ENCODE results near the gene PTPN23. TPM values are rescaled to one million over a fixed set of nuclear protein-coding genes. Genes with fewer than 3 reads are reported as not detected.

PTPN23 gene
- total and polyA plus RNA-seq, 2 experiments from 2014 or later = 14.3 to 48.8 TPM

- peaks cover 8% of the 10 kb centered on the region for H3K4me1 Mint-ChIP-seq
- Histone ChIP-seq H3K4me3 (no peak overlapping the region), H3K79me2 (replicated peaks; ENCODE audit: insufficient read depth) (no peaks in the 10 kb centered on the region), H2AFZ (no peak overlapping the region), H3K27me3 (ENCODE audit: insufficient read depth) (no peaks in the 10 kb centered on the region), H4K20me1 (replicated peaks; ENCODE audit: insufficient read depth) (peaks cover 6% of the 10 kb centered on the region), H3K4me1 (ENCODE audit: insufficient read depth) (no peaks in the 10 kb centered on the region), H3K36me3 (ENCODE audit: insufficient read depth) (no peaks in the 10 kb centered on the region; the same call in 1 of the 2 replicates), H3F3A (replicated peaks; ENCODE audit: low read depth) (peaks cover 8% of the 10 kb centered on the region), H3K9me2 (ENCODE audit: insufficient read depth) (no peaks in the 10 kb centered on the region), H3K4me2 (no peak overlapping the region), H3K27ac (ENCODE audit: low read depth) (no peak overlapping the region)
- ATAC-seq (no peak), DNase-seq (ENCODE audit: low spot score) (no peak)
- no peak overlapping the region for H3K27ac Mint-ChIP-seq
- peaks cover 11% of the 10 kb centered on the region for H3K27me3 Mint-ChIP-seq (ENCODE audit: insufficient read depth, low read depth, poor library complexity)
- TF ChIP-seq, protein P1, sequence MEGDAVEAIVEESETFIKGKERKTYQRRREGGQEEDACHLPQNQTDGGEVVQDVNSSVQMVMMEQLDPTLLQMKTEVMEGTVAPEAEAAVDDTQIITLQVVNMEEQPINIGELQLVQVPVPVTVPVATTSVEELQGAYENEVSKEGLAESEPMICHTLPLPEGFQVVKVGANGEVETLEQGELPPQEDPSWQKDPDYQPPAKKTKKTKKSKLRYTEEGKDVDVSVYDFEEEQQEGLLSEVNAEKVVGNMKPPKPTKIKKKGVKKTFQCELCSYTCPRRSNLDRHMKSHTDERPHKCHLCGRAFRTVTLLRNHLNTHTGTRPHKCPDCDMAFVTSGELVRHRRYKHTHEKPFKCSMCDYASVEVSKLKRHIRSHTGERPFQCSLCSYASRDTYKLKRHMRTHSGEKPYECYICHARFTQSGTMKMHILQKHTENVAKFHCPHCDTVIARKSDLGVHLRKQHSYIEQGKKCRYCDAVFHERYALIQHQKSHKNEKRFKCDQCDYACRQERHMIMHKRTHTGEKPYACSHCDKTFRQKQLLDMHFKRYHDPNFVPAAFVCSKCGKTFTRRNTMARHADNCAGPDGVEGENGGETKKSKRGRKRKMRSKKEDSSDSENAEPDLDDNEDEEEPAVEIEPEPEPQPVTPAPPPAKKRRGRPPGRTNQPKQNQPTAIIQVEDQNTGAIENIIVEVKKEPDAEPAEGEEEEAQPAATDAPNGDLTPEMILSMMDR (conservative IDR thresholded peaks at IDR 0.05; ENCODE audit: low read depth in 2 of 2) = no peak
- no peak for TF ChIP-seq NANOG (IDR thresholded peaks at IDR 0.05; ENCODE audit: borderline replicate concordance)
- TF ChIP-seq, protein P2, sequence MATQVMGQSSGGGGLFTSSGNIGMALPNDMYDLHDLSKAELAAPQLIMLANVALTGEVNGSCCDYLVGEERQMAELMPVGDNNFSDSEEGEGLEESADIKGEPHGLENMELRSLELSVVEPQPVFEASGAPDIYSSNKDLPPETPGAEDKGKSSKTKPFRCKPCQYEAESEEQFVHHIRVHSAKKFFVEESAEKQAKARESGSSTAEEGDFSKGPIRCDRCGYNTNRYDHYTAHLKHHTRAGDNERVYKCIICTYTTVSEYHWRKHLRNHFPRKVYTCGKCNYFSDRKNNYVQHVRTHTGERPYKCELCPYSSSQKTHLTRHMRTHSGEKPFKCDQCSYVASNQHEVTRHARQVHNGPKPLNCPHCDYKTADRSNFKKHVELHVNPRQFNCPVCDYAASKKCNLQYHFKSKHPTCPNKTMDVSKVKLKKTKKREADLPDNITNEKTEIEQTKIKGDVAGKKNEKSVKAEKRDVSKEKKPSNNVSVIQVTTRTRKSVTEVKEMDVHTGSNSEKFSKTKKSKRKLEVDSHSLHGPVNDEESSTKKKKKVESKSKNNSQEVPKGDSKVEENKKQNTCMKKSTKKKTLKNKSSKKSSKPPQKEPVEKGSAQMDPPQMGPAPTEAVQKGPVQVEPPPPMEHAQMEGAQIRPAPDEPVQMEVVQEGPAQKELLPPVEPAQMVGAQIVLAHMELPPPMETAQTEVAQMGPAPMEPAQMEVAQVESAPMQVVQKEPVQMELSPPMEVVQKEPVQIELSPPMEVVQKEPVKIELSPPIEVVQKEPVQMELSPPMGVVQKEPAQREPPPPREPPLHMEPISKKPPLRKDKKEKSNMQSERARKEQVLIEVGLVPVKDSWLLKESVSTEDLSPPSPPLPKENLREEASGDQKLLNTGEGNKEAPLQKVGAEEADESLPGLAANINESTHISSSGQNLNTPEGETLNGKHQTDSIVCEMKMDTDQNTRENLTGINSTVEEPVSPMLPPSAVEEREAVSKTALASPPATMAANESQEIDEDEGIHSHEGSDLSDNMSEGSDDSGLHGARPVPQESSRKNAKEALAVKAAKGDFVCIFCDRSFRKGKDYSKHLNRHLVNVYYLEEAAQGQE (IDR thresholded peaks at IDR 0.05; ENCODE audit: unreplicated experiment) = no peak
- no peak for TF ChIP-seq ETS1 (IDR thresholded peaks at IDR 0.05)
- no peak for TF ChIP-seq JUNB (IDR thresholded peaks at IDR 0.05; ENCODE audit: unreplicated experiment)
- TF ChIP-seq EZH2phosphoT487 (IDR thresholded peaks at IDR 0.05; ENCODE audit: unreplicated experiment) = no peak
- TF ChIP-seq POLR2AphosphoS5 (IDR thresholded peaks at IDR 0.05; ENCODE audit: low read depth) = no peak
- no peak for TF ChIP-seq ZNF462 (CRISPR knock-in tag; IDR thresholded peaks at IDR 0.05)
- no peak for TF ChIP-seq CREB1 (CRISPR knock-in tag; IDR thresholded peaks at IDR 0.05; ENCODE audit: low read depth)
- no peak for TF ChIP-seq STAT1 (IDR thresholded peaks at IDR 0.05; ENCODE audit: unreplicated experiment)
- TF ChIP-seq ZNF114 (CRISPR knock-in tag; IDR thresholded peaks at IDR 0.05) = no peak
- TF ChIP-seq ZNF331 (CRISPR knock-in tag; IDR thresholded peaks at IDR 0.05; ENCODE audit: low read depth) = no peak
- TF ChIP-seq EZH2 (IDR thresholded peaks at IDR 0.05; ENCODE audit: low read depth, unreplicated experiment) = no peak
- peaks cover 48% of the 10 kb centered on the region for H3K36me3 Mint-ChIP-seq (ENCODE audit: low read depth)
- H3K9me3 Mint-ChIP-seq = no peaks in the 10 kb centered on the region
- H3K4me3 Mint-ChIP-seq = no peak overlapping the region
Measured at GRCh38 chr3:47424434-47425382, 43.9 kb downstream of the PTPN23 start.

All from GM23338 (cell line).